ENCODE data around the gene ARHGEF2.
A peak's percentile ranks its signal among the peaks of the same experiment; 100 is the strongest.

The ARHGEF2 gene

DNA sequence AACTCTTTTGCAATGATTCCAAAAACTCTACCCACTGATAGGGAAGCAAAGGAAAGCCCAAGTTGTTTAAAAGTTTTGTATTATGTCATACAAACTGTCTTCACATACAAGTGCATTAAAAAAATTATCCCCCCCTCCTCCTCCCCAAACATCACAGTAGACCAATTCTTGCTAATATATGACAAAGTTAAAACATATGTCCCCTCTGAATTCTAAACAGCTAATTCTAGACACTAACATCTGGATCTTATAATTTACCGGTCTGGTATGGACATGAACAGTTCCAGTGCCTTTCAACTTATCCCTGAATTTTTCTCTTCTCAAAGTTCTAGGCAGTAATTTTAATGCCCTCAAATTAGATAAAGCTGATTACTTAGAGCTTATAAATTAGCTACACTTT is 80.6 kb downstream of the ARHGEF2 start:
- peaks cover 19% of the 10 kb centered on the region for H3K4me1 Mint-ChIP-seq (ENCODE audit: low read depth)
- H3K27me3 Mint-ChIP-seq: no peaks in the 10 kb centered on the region
- peaks cover 5% of the 10 kb centered on the region for H3K36me3 Mint-ChIP-seq
- peak overlapping the region; percentile 74 for H3K27ac Mint-ChIP-seq
- no peak overlapping the region for H3K4me3 Mint-ChIP-seq
- H3K9me3 Mint-ChIP-seq (ENCODE audit: low read depth): no peaks in the 10 kb centered on the region
